GM18499 (cell line): Measurements from ENCODE around the gene MAP3K13.
"Not testable (repeated sequence)": the region's sequence is repeated elsewhere in the genome, so short reads cannot be mapped to it uniquely, and the experiment has no call there.

Source experiments
- ATAC-seq: cut with Tn5 transposase; IDR thresholded peaks from one replicate; pipeline ENCODE4 v1.9.1; 2021; ENCODE audit warnings: moderate number of reproducible peaks; ENCODE audit not compliant: insufficient read depth, unreplicated experiment

Gene MAP3K13

GRCh38 chr3:185393055-185393454 lies 30.1 kb downstream of the MAP3K13 start:
- no peak for ATAC-seq

GRCh38 chr3:185397676-185398075 lies 34.7 kb downstream of the MAP3K13 start:
- no peak for ATAC-seq

GRCh38 chr3:185399737-185400667 lies 37.1 kb downstream of the MAP3K13 start:
- ATAC-seq: no peak

- no peak for ATAC-seq
These were observed 37.9 kb downstream of the MAP3K13 start for GRCh38 chr3:185400866-185401265.

- ATAC-seq: no peak
These were observed 38.5 kb downstream of the MAP3K13 start for GRCh38 chr3:185401319-185401955.

- no peak for ATAC-seq
These were observed 39.6 kb downstream of the MAP3K13 start for GRCh38 chr3:185402561-185402960.

GRCh38 chr3:185403002-185403401 lies 40.1 kb downstream of the MAP3K13 start:
- no peak for ATAC-seq

GRCh38 chr3:185405243-185405642 lies 42.3 kb downstream of the MAP3K13 start:
- no peak for ATAC-seq

GRCh38 chr3:185405664-185406063 lies 42.7 kb downstream of the MAP3K13 start:
- no peak for ATAC-seq

- ATAC-seq: no peak
These were observed 43.2 kb downstream of the MAP3K13 start for GRCh38 chr3:185406121-185406620.

- no peak for ATAC-seq
These were observed 47.0 kb downstream of the MAP3K13 start for GRCh38 chr3:185409957-185410356.

GRCh38 chr3:185411133-185411532 lies 48.2 kb downstream of the MAP3K13 start:
- ATAC-seq: no peak

- ATAC-seq: no peak
These were observed 53.6 kb downstream of the MAP3K13 start for GRCh38 chr3:185416513-185416912.

GRCh38 chr3:185418561-185418977 lies 55.6 kb downstream of the MAP3K13 start:
- not testable (repeated sequence) for ATAC-seq

- no peak for ATAC-seq
These were observed 57.8 kb downstream of the MAP3K13 start for GRCh38 chr3:185420762-185421161.

GRCh38 chr3:185421577-185422232 lies 58.8 kb downstream of the MAP3K13 start:
- ATAC-seq: no peak

- no peak for ATAC-seq
These were observed 59.7 kb downstream of the MAP3K13 start for GRCh38 chr3:185422677-185423076.

- ATAC-seq: no peak
These were observed 60.2 kb downstream of the MAP3K13 start for GRCh38 chr3:185423178-185423577.

- no peak for ATAC-seq
These were observed 61.5 kb downstream of the MAP3K13 start for GRCh38 chr3:185424435-185424834.

GRCh38 chr3:185430375-185430774 lies 67.4 kb downstream of the MAP3K13 start:
- ATAC-seq: no peak
